ENCODE measurements around the gene ERFE.

DNA sequence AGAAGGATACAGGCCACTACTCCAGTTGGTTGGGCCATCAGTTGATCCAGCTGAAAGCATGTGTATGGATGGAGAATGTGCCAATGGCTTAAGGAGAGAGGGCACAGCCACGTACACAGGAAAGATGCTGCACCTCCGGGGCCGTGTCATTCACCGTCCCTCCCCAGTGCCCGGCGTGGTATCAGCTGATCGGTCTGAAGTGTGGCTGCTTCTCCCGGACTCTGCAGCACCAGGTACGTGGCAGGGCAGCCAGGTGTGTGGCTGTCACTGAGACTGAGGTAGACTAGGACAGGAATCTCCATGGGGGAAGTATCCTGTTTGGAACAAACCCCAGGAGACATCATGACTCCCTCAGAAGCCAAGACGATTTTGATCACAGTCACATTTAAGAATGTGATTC is 4.2 kb upstream of the ERFE start:
- TF ChIP-seq, protein P1, sequence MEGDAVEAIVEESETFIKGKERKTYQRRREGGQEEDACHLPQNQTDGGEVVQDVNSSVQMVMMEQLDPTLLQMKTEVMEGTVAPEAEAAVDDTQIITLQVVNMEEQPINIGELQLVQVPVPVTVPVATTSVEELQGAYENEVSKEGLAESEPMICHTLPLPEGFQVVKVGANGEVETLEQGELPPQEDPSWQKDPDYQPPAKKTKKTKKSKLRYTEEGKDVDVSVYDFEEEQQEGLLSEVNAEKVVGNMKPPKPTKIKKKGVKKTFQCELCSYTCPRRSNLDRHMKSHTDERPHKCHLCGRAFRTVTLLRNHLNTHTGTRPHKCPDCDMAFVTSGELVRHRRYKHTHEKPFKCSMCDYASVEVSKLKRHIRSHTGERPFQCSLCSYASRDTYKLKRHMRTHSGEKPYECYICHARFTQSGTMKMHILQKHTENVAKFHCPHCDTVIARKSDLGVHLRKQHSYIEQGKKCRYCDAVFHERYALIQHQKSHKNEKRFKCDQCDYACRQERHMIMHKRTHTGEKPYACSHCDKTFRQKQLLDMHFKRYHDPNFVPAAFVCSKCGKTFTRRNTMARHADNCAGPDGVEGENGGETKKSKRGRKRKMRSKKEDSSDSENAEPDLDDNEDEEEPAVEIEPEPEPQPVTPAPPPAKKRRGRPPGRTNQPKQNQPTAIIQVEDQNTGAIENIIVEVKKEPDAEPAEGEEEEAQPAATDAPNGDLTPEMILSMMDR (IDR thresholded peaks at IDR 0.05), result no peak
- TF ChIP-seq POLR2A (IDR thresholded peaks at IDR 0.05), result no peak
